ENCODE data around the gene NCAPD2.
"Not testable (repeated sequence)": the region's sequence is repeated elsewhere in the genome, so short reads cannot be mapped to it uniquely, and the experiment has no call there.

Gene NCAPD2

GRCh38 chr12:6463216-6463615 lies 30.7 kb upstream of the NCAPD2 start:
- DNase-seq = no peak

GRCh38 chr12:6463858-6464257 lies 30.0 kb upstream of the NCAPD2 start:
- no peak for DNase-seq

GRCh38 chr12:6464531-6464930 lies 29.4 kb upstream of the NCAPD2 start:
- DNase-seq = no peak

- peak in 6 of 14 donors; percentile 10 to 35 (median 20) for DNase-seq
These were observed 28.3 kb upstream of the NCAPD2 start for GRCh38 chr12:6465467-6466183.

- DNase-seq = no peak
These were observed 27.7 kb upstream of the NCAPD2 start for GRCh38 chr12:6466184-6466573.

GRCh38 chr12:6466751-6467150 lies 27.2 kb upstream of the NCAPD2 start:
- not testable (repeated sequence) for DNase-seq

- DNase-seq = not testable (repeated sequence)
These were observed 26.2 kb upstream of the NCAPD2 start for GRCh38 chr12:6467571-6468282.

- DNase-seq = no peak
These were observed 25.7 kb upstream of the NCAPD2 start for GRCh38 chr12:6468283-6468575.

- no peak for DNase-seq
These were observed 24.8 kb upstream of the NCAPD2 start for GRCh38 chr12:6469092-6469491.

- no peak for DNase-seq
These were observed 24.1 kb upstream of the NCAPD2 start for GRCh38 chr12:6469609-6470374.

GRCh38 chr12:6470375-6471163 lies 23.3 kb upstream of the NCAPD2 start, which contains the start of gene VAMP1:
Gene VAMP1, minus strand, starts transcription at chr12:6470677. Its CDS starts 146 bp downstream, at chr12:6470531.
- DNase-seq = peak; percentile 66 to 99 (median 97)

- no peak for DNase-seq
These were observed 21.9 kb upstream of the NCAPD2 start for GRCh38 chr12:6471989-6472360.

- DNase-seq = no peak
These were observed 21.4 kb upstream of the NCAPD2 start for GRCh38 chr12:6472491-6472890.

GRCh38 chr12:6475233-6475975 lies 18.5 kb upstream of the NCAPD2 start:
- DNase-seq = not testable (repeated sequence)

GRCh38 chr12:6476489-6476888 lies 17.4 kb upstream of the NCAPD2 start:
- no peak for DNase-seq

GRCh38 chr12:6477601-6478377 lies 16.1 kb upstream of the NCAPD2 start:
- not testable (repeated sequence) for DNase-seq

- DNase-seq = no peak
These were observed 15.5 kb upstream of the NCAPD2 start for GRCh38 chr12:6478416-6478815.

GRCh38 chr12:6488240-6488639 lies 5.7 kb upstream of the NCAPD2 start:
- no peak for DNase-seq

GRCh38 chr12:6489449-6489848 lies 4.5 kb upstream of the NCAPD2 start:
- DNase-seq = no peak

GRCh38 chr12:6490673-6491072 lies 3.2 kb upstream of the NCAPD2 start:
- not testable (repeated sequence) for DNase-seq

Data from C1 segment of cervical spinal cord (tissue), 14 donors.